HG03575 (cell line): ENCODE measurements around the gene FIS1.
"Not testable (repeated sequence)": the region's sequence is repeated elsewhere in the genome, so short reads cannot be mapped to it uniquely, and the experiment has no call there.

Experiments used
- ATAC-seq: cut with Tn5 transposase; IDR thresholded peaks from one replicate; pipeline ENCODE4 v1.9.1; 2021; ENCODE audit not compliant: unreplicated experiment, insufficient number of reproducible peaks, low FRiP score; ENCODE audit errors: extremely low read depth

The FIS1 gene

GRCh38 chr7:101264102-101264706 lies 19.3 kb upstream of the FIS1 start:
- ATAC-seq, result not testable (repeated sequence)

DNA sequence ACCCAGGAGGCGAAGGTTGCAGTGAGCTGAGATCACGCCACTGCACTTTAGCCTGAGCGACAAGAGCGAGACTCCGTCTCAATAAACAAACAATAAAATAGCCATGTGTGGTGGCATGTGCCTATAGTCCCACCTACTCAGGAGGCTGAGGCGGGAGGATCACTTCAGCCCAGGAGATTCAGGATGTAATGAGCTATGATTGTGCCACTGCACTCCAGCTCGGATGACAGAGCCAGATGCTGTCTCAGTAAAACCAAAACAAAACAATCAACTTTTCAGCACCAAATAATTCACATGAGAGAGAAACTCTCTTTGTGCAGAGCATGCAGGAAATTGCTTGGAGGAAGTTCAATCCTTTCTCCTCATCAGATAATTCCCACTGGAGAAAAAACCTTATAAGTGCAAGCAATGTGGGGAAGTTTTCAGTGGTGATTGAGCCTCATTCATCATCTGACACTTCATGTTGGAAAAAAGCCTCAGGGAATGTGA lies 13.4 kb upstream of the FIS1 start:
- no peak for ATAC-seq

GRCh38 chr7:101255796-101256195 lies 10.9 kb upstream of the FIS1 start:
- no peak for ATAC-seq

DNA sequence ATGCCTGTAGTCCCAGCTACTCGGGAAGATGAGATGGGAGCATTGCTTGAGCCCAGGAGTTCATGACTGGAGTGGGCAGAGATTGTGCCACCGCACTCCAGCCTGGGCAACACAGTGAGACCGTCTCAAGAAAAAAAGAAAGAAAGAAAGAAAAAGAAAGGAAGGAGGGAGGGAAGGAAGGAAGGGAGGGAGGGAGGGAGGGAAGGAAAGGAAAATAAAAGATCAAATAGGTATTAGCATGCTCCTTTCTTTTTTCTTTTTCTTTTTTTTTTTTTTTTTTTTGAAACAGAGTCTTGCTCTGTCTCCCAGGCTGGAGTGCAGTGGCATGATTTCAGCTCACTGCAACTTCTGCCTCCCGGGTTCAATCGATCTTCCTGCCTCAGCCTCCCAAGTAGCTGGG lies 8.3 kb upstream of the FIS1 start:
- not testable (repeated sequence) for ATAC-seq

GRCh38 chr7:101251871-101252659 lies 7.2 kb upstream of the FIS1 start:
- peak; percentile 53 for ATAC-seq

GRCh38 chr7:101250324-101250723 lies 5.4 kb upstream of the FIS1 start:
- ATAC-seq, result no peak

GRCh38 chr7:101248276-101248675 lies 3.4 kb upstream of the FIS1 start:
- no peak for ATAC-seq

- ATAC-seq, result no peak
Measured at GRCh38 chr7:101245147-101245668, 327 bp upstream of the FIS1 start.

DNA sequence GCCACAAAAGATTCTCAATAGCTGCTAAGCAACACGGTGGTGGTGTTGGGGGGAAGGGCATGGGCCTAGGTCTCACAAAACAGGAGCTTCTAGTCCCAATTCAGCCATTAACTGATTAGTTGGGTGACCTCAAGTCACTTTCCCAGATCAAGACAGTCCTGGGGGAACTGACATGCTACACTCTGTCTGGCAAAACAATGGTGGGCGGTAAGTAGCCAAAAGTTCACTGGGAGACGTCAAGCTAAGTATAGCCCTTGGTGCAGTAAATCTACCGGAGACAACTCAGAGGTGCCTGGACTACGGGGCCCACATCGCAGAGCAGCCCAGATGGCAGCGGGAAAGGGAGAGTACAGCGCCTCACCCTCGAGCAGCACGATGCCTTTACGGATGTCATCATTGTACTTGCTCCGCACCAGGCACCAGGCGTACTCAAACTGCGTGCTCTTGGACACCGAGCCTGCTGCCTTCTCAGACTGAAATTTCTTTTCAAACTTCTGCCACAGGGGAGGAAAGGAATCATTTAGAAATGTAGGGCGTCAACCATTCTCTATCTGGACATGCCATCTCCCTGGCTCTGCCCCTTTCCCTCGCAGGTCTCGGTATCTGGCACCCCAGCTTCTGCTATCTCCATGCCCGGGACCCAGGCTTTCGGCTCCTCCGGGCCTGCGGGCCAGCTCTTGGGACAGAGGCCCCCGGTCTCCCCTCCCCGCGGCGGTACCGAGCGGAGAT lies 1.1 kb downstream of the FIS1 start:
- no peak for ATAC-seq

DNA sequence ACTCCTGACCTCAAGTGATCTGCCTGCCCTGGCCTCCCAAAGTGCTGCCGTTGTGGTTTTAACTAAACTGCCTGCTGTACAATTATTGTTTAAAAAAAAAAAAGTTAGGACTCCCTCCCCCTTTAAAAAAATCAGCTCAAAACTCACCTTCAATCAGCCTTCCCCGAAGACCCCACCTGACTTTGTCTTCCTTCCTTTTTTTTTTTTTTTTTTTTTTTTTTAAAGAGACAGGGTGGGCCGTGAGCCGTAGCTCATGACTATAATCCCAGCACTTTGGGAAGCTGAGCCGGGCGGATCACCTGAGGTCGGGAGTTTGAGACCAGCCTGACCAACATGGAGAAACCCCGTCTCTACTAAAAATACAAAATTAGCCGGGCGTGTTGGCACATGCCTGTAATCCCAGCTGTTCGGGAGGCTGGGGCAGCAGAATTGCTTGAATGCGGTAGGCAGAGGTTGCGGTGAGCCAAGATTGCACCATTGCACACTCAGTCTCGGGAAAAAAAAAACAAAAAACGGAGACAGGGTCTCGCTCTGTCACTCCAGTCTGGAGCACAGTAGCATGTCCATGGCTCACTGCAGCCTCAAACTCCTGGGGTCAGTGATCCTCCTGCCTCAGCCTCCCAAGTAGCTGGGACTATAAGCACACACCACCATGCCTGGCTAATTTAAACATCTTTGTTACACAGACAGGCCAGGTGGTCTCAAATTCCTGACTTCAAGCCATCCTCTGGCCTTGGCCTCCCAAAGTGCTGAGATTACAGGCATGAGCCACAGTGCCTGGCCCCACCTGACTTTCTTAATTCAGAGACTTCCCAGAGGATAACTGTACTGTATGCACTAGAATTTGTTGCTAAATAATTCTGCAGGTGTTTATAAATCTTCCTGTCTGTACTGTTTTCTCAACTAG lies 3.2 kb downstream of the FIS1 start:
- no peak for ATAC-seq

GRCh38 chr7:101241015-101241363 lies 3.9 kb downstream of the FIS1 start:
- no peak for ATAC-seq

DNA sequence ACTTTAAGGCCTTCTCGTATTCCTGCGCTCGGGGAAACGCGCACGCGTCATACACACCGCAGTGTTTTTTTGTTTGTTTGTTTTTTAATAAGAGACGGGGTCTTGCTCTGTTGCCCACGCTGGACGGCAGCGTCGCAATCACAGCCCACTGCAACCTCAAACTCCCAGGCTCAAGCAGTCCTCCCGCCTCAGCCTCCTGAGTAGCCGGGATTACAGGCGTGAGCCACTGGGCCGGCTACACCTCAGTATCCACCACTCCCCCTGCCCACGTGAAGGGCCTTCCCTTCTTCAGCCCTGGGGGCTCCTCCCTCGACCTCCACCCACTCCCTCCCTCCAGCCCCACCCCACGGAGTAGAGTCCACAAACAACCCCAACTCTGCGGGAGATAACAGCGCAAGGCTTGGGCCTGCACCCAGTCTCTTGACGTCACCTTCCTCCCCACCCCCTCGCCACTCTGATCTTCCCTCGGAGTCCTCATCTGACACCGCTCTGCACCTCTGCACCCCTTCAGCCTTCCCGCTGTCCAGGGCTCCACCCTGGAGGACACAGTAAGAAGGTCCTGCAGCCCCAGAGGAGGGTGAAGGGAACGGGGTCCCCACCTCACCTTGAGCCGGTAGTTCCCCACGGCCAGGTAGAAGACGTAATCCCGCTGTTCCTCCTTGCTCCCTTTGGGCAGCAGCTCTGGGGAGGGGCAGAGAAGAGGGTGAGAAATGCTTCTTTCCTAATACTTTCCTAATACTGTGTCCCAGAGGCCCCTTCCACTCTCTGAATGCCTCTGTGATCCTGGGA lies 4.5 kb downstream of the FIS1 start:
- no peak for ATAC-seq

DNA sequence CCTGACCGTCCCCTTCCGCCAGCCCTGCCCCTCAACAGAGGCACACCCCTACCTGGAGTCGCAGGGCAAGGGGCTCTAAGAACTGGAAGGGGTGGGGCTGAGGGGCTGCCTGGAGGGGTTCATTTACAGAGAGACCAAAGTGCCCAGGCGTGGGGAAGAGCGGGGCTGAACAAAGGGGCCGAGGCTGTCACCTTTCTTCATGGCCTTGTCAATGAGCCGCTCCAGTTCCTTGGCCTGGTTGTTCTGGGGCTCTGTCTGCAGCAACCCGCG lies 5.0 kb downstream of the FIS1 start:
- no peak for ATAC-seq

DNA sequence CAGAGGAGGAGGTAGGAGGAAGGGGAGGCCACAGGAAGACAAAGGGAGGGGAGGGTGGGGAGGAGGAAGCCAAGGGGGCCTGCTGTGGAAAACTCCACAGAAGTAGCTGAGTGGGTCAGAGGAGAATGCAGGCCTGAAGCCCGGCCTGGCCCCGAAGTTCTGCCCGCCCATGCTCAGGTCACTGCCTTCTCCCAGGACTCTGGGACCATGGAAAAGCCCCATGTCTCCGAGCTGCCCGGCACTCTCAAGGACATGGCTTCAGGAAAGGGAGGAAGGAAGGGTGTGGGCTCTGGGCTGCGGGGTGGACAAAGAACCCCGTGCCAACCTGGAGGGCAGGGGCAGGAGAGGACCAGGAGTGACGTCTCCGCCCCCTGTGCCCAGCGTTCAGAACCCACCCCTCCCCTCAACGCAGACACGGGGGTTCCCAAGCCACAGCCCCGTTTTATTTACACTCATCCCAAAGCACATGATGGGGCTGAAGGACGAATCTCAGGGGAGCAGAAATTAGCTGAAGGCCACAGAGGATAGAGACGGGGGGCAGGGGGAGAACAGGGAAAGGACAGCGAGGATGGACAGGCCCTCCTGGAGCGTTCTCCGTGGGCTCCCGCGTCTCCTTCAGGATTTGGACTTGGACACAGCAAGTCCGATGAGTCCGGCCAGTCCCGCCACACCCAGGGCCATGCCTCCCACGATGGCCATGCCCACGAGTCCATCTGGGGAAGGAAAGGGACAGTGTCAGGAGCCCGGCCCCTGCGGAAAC lies 5.5 kb downstream of the FIS1 start:
- ATAC-seq, result no peak

- ATAC-seq, result no peak
Measured at GRCh38 chr7:101238226-101239182, 6.4 kb downstream of the FIS1 start.

GRCh38 chr7:101237206-101238067 lies 7.4 kb downstream of the FIS1 start, which contains the start of gene CLDN15:
Gene CLDN15, minus strand, starts transcription at chr7:101237802. Its CDS starts 221 bp downstream, at chr7:101237581.
- ATAC-seq, result no peak
